GM21619 (cell line): Measurements from ENCODE around the gene ZFHX3.
"Not testable (repeated sequence)": the region's sequence is repeated elsewhere in the genome, so short reads cannot be mapped to it uniquely, and the experiment has no call there.

Experiments
- ATAC-seq: cut with Tn5 transposase; IDR thresholded peaks from one replicate; pipeline ENCODE4 v1.9.1; 2021; ENCODE audit not compliant: unreplicated experiment

ZFHX3 gene

GRCh38 chr16:73024571-73025105, 23.3 kb downstream of the ZFHX3 start:
- no peak for ATAC-seq

- no peak for ATAC-seq
These were observed 24.0 kb downstream of the ZFHX3 start for GRCh38 chr16:73023752-73024570.

GRCh38 chr16:73023320-73023719, 24.6 kb downstream of the ZFHX3 start:
- no peak for ATAC-seq

- no peak for ATAC-seq
These were observed 25.4 kb downstream of the ZFHX3 start for GRCh38 chr16:73022534-73022933.

GRCh38 chr16:73021866-73022495, 25.9 kb downstream of the ZFHX3 start:
- ATAC-seq = no peak

GRCh38 chr16:73020409-73020884, 27.5 kb downstream of the ZFHX3 start:
- ATAC-seq = no peak

- ATAC-seq = no peak
These were observed 28.2 kb downstream of the ZFHX3 start for GRCh38 chr16:73019457-73020362.

GRCh38 chr16:73018821-73019456, 29.0 kb downstream of the ZFHX3 start:
- no peak for ATAC-seq

GRCh38 chr16:73017321-73017720, 30.6 kb downstream of the ZFHX3 start:
- no peak for ATAC-seq

GRCh38 chr16:73016488-73016830, 31.5 kb downstream of the ZFHX3 start:
- no peak for ATAC-seq

GRCh38 chr16:73015612-73016487, 32.1 kb downstream of the ZFHX3 start:
- ATAC-seq = peak; percentile 88

- no peak for ATAC-seq
These were observed 33.2 kb downstream of the ZFHX3 start for GRCh38 chr16:73014768-73015167.

- ATAC-seq = no peak
These were observed 34.0 kb downstream of the ZFHX3 start for GRCh38 chr16:73013974-73014373.

- ATAC-seq = no peak
These were observed 35.6 kb downstream of the ZFHX3 start for GRCh38 chr16:73012341-73012740.

- ATAC-seq = no peak
These were observed 36.0 kb downstream of the ZFHX3 start for GRCh38 chr16:73011926-73012325.

GRCh38 chr16:73010150-73010676, 37.7 kb downstream of the ZFHX3 start:
- no peak for ATAC-seq

- ATAC-seq = not testable (repeated sequence)
These were observed 38.2 kb downstream of the ZFHX3 start for GRCh38 chr16:73009710-73010109.

GRCh38 chr16:73006026-73006425, 41.9 kb downstream of the ZFHX3 start:
- ATAC-seq = no peak

GRCh38 chr16:73002866-73003265, 45.1 kb downstream of the ZFHX3 start:
- ATAC-seq = no peak
